ENCODE data around the gene SPATA9.

SPATA9 gene

DNA sequence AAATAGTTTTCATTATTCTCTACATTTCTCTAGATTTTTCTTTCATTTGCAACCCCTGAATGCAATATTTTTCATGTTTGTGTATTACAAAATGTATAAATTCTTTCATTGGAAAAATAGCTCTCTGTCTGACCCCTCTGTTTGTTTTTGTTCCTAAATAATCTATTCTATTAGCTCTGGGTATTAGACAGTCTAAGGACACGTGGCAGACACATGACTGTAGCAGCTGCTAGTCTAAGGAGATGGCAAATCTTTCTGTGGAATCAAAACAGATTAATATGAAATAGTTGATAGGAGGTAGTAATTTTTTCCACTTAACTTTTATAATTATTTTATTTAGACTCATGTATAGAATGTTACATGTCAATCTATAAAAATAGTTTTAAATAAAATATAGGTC is 21.4 kb upstream of the SPATA9 start:
- H3K4me1 ChIP-seq (ENCODE audit: control insufficient read depth, low read length) = no peaks in the 10 kb centered on the region
- H3K79me2 ChIP-seq (ENCODE audit: control insufficient read depth, low read length) = no peaks in the 10 kb centered on the region
- H3K27me3 ChIP-seq (ENCODE audit: control insufficient read depth, low read length) = no peaks in the 10 kb centered on the region
- TF ChIP-seq, protein P1, sequence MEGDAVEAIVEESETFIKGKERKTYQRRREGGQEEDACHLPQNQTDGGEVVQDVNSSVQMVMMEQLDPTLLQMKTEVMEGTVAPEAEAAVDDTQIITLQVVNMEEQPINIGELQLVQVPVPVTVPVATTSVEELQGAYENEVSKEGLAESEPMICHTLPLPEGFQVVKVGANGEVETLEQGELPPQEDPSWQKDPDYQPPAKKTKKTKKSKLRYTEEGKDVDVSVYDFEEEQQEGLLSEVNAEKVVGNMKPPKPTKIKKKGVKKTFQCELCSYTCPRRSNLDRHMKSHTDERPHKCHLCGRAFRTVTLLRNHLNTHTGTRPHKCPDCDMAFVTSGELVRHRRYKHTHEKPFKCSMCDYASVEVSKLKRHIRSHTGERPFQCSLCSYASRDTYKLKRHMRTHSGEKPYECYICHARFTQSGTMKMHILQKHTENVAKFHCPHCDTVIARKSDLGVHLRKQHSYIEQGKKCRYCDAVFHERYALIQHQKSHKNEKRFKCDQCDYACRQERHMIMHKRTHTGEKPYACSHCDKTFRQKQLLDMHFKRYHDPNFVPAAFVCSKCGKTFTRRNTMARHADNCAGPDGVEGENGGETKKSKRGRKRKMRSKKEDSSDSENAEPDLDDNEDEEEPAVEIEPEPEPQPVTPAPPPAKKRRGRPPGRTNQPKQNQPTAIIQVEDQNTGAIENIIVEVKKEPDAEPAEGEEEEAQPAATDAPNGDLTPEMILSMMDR (IDR thresholded peaks at IDR 0.05; ENCODE audit: low read depth, low read length, poor library complexity, severe bottlenecking) = no peak
- TF ChIP-seq EZH2phosphoT487 (IDR thresholded peaks at IDR 0.05; ENCODE audit: borderline replicate concordance, low read length) = no peak
- H3K4me3 ChIP-seq (ENCODE audit: low read length) = no peak overlapping the region
- H3K36me3 ChIP-seq (ENCODE audit: control insufficient read depth, low read length) = no peaks in the 10 kb centered on the region
- H3K9me2 ChIP-seq (replicated peaks; ENCODE audit: control insufficient read depth, low read length) = no peaks in the 10 kb centered on the region
- no peaks in the 10 kb centered on the region for H4K20me1 ChIP-seq (ENCODE audit: control insufficient read depth, insufficient read depth, low read depth, low read length)
- no peaks in the 10 kb centered on the region for H3F3A ChIP-seq (ENCODE audit: control insufficient read depth, insufficient read depth)
- H3K9me3 ChIP-seq (ENCODE audit: control insufficient read depth, insufficient read depth, low read length) = no peaks in the 10 kb centered on the region
- no peak overlapping the region for H3K4me2 ChIP-seq (ENCODE audit: low read length)
- H3K27ac ChIP-seq (ENCODE audit: low read depth, low read length) = no peak overlapping the region

DNA sequence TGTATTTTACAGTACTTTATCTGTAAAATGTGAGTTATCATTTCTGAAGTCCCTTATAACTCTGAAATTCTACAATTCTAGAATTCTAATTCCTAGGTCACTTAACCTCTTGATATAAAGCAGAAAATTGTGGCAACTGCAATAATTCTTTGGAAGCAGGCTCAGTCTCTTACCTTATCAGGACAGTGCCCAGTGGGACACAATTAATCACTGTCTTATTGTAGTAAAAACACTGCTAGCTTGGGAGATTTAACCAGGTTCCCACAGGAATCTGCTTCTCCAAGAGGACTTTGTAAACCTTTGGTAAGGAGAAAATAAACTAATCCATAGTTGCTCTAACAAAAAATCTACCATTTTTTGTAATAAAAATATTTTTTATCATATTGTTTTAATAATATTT is 18.3 kb upstream of the SPATA9 start:
- Histone ChIP-seq H3K9me3 (ENCODE audit: control insufficient read depth, insufficient read depth, low read length) (no peaks in the 10 kb centered on the region), H3K79me2 (ENCODE audit: control insufficient read depth, low read length) (no peaks in the 10 kb centered on the region), H3K36me3 (ENCODE audit: control insufficient read depth, low read length) (no peaks in the 10 kb centered on the region), H3K27ac (ENCODE audit: low read depth, low read length) (no peak overlapping the region), H3F3A (ENCODE audit: control insufficient read depth, insufficient read depth) (no peaks in the 10 kb centered on the region), H3K4me3 (ENCODE audit: low read length) (no peak overlapping the region), H3K4me2 (ENCODE audit: low read length) (no peak overlapping the region), H3K27me3 (ENCODE audit: control insufficient read depth, low read length) (no peaks in the 10 kb centered on the region; the same call in 1 of the 2 replicates), H4K20me1 (ENCODE audit: control insufficient read depth, insufficient read depth, low read depth, low read length) (no peaks in the 10 kb centered on the region), H3K4me1 (ENCODE audit: control insufficient read depth, low read length) (no peaks in the 10 kb centered on the region), H3K9me2 (replicated peaks; ENCODE audit: control insufficient read depth, low read length) (no peaks in the 10 kb centered on the region)
- TF ChIP-seq, protein P1 (IDR thresholded peaks at IDR 0.05; ENCODE audit: low read depth, low read length, poor library complexity, severe bottlenecking) = no peak
- no peak for TF ChIP-seq EZH2phosphoT487 (IDR thresholded peaks at IDR 0.05; ENCODE audit: borderline replicate concordance, low read length)

DNA sequence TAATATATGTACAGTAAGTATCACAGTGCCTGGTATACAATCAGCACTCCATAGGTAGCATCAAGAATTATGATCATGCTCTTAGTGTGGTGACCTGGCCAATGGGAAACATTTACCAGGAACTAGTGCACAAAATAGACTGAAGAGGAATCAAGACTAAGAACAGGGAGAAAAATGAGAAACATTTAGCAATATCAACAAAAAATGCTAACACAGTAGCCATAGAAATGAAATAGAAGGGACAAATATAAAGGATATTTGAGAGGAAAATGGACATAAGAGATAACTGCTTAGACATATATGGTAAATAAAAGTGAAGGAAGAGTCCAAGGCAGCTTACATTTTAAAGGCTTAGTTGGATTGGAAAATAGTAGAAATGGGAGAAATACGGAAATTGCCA is 16.5 kb upstream of the SPATA9 start:
- Histone ChIP-seq H3K79me2 (ENCODE audit: control insufficient read depth, low read length) (no peaks in the 10 kb centered on the region), H3K27ac (ENCODE audit: low read depth, low read length) (no peak overlapping the region), H3K9me3 (ENCODE audit: control insufficient read depth, insufficient read depth, low read length) (no peaks in the 10 kb centered on the region), H3K27me3 (ENCODE audit: control insufficient read depth, low read length) (no peaks in the 10 kb centered on the region; the same call in 1 of the 2 replicates), H3K4me2 (ENCODE audit: low read length) (no peak overlapping the region), H3K4me3 (ENCODE audit: low read length) (no peak overlapping the region), H3K9me2 (replicated peaks; ENCODE audit: control insufficient read depth, low read length) (no peaks in the 10 kb centered on the region), H3K36me3 (ENCODE audit: control insufficient read depth, low read length) (no peaks in the 10 kb centered on the region), H3F3A (ENCODE audit: control insufficient read depth, insufficient read depth) (no peaks in the 10 kb centered on the region), H3K4me1 (ENCODE audit: control insufficient read depth, low read length) (no peaks in the 10 kb centered on the region), H4K20me1 (ENCODE audit: control insufficient read depth, insufficient read depth, low read depth, low read length) (no peaks in the 10 kb centered on the region)
- TF ChIP-seq EZH2phosphoT487 (IDR thresholded peaks at IDR 0.05; ENCODE audit: borderline replicate concordance, low read length) = no peak

DNA sequence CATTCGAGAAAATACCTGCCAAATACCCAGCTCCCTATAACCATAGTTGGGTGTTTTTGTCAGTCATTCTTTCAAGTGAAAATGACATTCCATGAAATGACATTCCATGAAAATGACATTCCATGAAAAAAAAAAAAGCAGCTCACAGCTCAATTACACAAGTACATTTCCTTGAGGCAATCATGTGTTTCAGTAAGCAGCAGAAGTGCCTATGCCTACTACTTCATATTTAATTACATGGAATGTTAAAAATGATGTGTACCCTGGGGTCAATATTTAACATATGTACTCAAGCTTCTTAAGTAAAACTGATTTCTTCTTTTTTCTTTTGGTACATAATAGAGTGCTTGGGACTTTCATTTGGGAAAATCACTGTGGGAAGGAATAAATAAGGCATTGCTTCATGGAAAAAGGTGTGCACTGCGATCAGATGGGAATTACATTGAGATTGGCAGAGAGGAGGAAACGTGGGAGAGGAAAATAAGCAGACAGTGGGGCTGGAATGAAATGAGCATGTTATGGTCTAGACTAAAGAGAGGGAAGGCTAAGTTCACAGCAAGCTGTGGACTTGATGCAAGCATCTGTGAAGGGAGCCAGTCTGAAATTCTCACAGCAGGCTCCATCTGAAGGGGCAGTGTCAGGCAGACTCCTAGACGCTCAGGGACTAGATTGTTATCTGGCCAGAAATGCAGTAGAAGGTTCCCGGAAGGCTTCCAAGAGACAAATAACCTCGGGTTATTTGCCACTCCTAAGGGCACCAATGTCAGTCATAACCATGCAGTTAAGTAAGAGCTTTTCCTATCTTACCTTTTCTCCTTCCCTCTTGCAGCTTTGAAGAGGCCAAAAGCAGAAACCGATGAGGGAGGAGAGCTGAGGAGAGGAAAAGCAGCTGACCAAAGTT is 15.2 kb upstream of the SPATA9 start:
- Histone ChIP-seq H3K27ac (ENCODE audit: low read depth, low read length) (no peak overlapping the region), H4K20me1 (ENCODE audit: control insufficient read depth, insufficient read depth, low read depth, low read length) (no peaks in the 10 kb centered on the region), H3K4me3 (ENCODE audit: low read length) (no peak overlapping the region), H3K9me3 (ENCODE audit: control insufficient read depth, insufficient read depth, low read length) (no peaks in the 10 kb centered on the region), H3K79me2 (ENCODE audit: control insufficient read depth, low read length) (no peaks in the 10 kb centered on the region), H3F3A (ENCODE audit: control insufficient read depth, insufficient read depth) (no peaks in the 10 kb centered on the region), H3K36me3 (ENCODE audit: control insufficient read depth, low read length) (no peaks in the 10 kb centered on the region), H3K27me3 (ENCODE audit: control insufficient read depth, low read length) (no peaks in the 10 kb centered on the region; the same call in 1 of the 2 replicates), H3K9me2 (replicated peaks; ENCODE audit: control insufficient read depth, low read length) (no peaks in the 10 kb centered on the region), H3K4me1 (ENCODE audit: control insufficient read depth, low read length) (no peaks in the 10 kb centered on the region), H3K4me2 (ENCODE audit: low read length) (no peak overlapping the region)
- TF ChIP-seq EZH2phosphoT487 (IDR thresholded peaks at IDR 0.05; ENCODE audit: borderline replicate concordance, low read length) = no peak
- TF ChIP-seq, protein P1 (IDR thresholded peaks at IDR 0.05; ENCODE audit: low read depth, low read length, poor library complexity, severe bottlenecking) = no peak
